Measurements from ENCODE around the gene TIPRL.
"Not testable (repeated sequence)": the region's sequence is repeated elsewhere in the genome, so short reads cannot be mapped to it uniquely, and the experiment has no call there.

TIPRL gene

GRCh38 chr1:168159979-168160378, 18.8 kb upstream of the TIPRL start:
- DNase-seq: no peak

DNA sequence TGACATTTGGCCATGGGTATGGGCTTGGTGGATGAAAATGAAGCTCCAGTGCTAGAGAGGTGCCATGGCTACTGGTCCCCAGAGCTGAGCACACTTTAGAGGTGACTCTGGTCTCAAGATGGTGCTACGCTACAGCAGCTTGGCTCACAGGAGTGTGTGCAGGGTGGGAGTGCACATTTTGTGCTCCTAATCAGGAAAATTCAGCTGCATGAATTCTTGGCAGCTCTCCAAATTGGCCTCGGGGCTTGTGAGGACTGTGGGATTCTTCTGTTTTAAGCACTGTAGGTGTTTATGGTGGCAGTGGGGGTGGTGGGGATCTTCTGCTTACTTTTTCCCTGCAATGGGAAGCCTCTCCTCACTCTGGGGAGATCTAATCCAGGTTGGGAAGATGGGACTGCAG, 17.3 kb upstream of the TIPRL start:
- DNase-seq: no peak

- DNase-seq: no peak
Measured at GRCh38 chr1:168163670-168164069, 15.1 kb upstream of the TIPRL start.

DNA sequence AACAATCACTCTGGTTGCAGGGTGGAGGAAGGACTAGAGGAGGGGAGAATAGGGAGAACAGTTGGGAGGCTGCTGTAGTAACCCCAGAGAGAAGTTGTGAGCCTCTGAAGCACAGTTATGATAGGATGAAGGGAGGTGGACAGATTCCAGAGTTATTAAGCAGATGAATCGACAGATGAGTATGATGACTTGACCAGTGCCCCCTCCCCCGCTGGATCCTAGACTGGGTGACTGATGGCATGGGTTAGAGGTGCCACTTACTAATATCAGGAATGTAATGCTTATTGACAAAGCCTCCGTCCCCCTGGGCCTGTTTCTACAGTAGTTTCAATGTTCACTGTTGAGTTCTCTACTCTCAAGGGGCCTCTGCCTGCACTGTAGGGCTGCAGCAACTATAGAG, 14.0 kb upstream of the TIPRL start:
- no peak for DNase-seq

DNA sequence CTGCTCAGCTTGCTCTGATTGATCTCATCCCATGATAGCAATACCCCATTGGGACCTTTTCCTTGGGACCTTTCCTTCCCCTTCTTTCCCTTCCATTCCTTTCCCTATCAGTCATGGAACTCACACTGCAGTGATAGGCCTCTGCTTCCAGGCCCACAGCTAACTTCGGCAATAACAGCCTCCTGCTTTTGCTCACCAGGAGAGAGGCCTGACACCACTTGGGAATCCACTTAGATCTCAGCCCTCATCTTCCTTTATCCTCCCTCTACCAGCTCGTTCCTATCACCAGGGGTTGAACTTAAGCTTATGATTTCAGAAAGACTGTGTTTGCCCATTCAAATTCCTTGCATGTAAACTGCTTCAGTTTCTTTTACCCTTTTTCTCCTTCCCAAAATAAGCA, 11.0 kb upstream of the TIPRL start:
- DNase-seq: no peak

GRCh38 chr1:168170564-168171508, 7.9 kb upstream of the TIPRL start:
- DNase-seq: no peak

- no peak for DNase-seq
Measured at GRCh38 chr1:168172250-168172915, 6.4 kb upstream of the TIPRL start.

DNA sequence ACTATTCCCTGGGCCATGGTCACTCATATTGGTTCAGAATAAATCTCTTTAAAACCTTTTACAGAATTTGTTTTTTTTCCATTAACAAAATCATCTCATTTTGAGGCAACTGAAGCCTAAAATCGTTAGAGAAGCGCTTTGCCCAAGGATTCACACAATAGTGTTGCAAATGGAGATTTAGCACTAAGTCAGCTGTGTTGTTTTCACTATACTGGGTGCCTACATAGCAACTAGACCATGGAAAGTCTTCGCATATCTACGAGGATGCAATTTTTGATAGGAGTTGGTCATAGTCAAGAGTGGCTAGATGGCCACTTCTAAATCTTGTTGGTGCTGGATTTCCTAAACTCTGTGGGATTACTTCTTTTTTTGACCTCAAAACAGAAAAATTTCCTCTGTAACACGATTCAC, 530 bp upstream of the TIPRL start:
- DNase-seq: no peak

GRCh38 chr1:168179438-168180147, 831 bp downstream of the TIPRL start:
- DNase-seq: peak in 1 of 2 experiments; percentile 50

- no peak for DNase-seq
Measured at GRCh38 chr1:168180148-168180524, 1.4 kb downstream of the TIPRL start.

DNA sequence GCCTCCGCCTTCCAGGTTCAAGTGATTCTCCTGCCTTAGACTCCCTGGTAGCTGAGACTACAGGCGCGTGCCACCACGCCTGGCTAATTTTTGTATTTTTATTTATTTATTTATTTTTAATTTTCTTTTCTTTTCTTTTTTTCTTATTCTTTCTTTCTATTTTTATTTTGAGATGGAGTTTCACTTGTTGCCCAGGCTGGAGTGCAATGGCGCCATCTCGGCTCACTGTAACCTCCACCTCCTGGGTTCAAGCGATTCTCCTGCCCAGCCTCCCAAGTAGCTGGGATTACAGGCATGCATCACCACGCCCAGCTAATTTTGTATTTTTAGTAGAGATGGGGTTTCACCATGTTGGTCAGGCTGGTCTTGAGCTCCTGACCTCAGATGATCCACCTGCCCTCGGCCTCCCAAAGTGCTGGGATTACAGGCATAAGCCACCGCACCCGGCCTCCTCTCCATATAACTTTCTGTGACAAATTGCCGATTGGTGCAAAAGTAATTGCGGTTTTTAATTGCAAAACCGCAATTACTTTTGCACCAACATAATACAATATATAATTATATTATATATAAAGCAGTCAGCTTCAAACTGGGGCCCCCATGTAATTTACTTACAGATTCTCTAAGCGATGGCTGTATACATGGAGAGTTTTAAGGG, 2.4 kb downstream of the TIPRL start:
- DNase-seq: not testable (repeated sequence)

DNA sequence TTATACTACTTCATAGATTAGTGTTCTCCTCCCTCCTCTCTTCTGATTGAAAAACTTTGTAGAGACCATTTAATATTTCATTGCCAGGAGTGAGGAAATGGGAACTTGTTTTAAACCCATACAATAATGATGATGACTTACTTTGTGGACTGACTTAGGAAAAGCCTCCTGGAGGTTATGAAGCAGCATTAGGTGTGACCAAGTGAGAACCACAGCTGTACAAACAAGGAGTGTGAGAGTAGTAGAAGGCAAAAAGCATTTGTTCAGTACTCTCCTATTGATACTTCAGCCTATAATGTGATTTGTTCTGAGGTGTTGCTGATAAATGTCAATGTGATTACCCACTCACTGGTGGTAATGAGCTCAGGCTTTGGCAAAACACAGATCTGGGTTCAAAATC, 8.4 kb downstream of the TIPRL start:
- no peak for DNase-seq

DNA sequence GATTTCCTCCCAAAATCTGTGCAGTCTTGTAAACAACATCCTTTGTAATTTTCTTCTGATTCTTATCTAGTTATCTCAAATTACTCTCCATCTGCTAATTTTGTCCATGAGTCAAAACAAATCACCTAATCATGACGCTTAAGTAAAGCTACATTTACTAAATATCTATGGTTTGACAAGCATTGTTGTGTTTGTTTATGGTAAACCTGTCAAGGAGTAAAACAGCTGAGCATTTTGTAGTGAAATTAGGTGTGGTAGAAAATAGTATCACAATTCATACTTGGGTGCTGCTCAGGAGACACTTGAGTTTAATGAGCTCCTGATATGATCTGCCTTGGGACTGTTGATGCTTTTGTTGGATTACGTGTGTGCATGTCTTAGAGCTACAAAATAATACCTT, 11.6 kb downstream of the TIPRL start:
- no peak for DNase-seq

DNA sequence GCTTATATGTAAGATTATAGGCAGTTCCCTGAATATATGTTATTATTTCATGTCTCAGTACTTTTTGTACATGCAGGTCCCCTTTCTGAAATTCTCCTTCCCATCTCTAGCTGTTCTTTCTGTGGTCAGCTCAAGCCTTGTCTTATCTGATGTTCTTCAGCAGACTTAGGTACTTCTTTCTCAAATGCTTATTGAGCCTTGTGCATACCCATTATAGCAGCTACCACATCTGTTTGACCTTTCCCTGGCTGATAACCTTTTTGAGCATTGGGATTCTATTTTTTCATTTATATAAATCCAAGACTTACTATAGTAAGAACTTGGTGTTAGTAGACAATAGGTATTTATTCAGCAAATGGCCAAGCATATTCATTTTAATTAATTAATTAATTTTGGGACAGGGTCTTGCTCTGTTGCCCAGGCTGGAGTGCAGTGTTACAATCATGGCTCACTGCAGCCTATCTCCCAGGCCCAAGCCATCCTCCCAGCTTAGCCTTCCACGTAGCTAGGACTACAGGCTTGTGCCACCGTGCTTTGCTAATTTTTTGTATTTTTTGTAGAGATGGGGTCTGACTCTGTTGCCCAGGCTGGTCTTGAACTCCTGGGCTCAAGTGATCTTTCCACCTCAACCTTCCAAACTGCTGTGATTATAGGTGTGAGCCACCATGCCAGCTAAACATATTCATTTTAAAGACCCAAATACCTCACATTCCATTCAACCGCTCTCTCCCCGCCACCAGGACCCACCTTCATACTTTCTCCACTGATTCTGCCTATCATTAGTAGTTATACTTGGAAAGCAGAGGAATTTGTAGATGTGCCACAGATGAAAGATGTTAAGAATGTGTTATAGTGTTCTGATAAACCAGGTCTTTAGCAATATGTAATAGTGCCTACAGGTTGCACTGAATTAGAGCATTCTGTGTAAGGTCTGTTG, 16.7 kb downstream of the TIPRL start:
- no peak for DNase-seq

DNA sequence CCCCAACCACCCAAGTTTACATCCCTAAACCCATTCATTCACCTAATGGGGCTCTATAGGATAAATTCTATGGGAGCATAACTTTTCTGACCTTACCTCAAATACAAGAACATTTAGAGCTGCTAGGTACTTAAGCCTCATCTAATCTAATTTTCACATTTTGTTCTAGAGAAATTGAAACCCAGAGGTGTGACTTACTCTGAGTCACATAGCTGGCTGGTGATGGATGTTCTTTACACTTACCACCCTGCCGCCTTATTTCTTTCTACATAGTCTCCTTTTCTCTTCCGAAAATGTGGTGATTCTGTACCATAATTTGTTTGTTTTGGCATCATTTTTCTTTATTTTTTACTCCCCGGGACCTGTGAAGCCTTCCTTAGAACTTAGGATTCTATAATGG, 20.3 kb downstream of the TIPRL start:
- DNase-seq: no peak

GRCh38 chr1:168202941-168203654, 24.3 kb downstream of the TIPRL start:
- DNase-seq: no peak

- no peak for DNase-seq
Measured at GRCh38 chr1:168206111-168206510, 27.3 kb downstream of the TIPRL start.

GRCh38 chr1:168207673-168208072, 28.9 kb downstream of the TIPRL start:
- DNase-seq: not testable (repeated sequence)

- no peak for DNase-seq
Measured at GRCh38 chr1:168210312-168210711, 31.6 kb downstream of the TIPRL start.

DNA sequence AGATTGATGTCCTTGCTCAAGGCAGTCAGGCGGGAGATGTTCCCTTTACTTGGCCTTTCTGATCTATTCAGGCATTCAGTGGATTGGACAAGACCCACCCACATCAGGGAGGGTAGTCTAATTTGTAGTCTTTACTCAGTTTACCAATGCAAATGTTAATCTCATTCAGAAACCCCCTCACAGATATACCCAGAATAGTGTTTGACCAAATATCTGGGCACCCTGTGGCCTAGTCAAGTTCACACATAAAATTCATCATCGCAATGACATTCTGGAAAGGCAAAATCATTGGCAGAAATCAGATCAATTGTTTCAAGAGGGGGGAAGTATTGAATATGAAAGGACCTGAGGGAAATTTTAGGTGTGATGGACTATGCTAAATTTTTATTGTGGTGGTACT, 34.6 kb downstream of the TIPRL start:
- DNase-seq: no peak

DNA sequence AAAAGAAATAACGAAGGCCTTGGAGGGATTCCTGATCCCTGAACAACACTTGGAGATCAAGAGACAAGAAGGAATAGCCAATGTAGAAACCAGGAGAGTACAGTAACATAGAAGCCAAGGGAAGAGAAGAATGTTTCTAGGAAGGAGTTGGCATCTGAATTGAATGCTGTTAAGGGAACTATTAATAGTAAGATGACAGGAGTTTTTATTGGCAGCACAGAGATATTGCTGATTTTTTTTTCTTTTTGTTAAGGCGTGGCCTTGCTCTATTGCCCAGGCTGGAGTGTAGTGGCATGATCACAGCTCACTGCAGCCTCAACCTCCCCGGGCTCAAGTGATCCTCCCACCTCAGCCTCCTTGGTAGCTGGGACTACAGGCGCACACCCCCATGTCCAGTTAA, 37.4 kb downstream of the TIPRL start:
- DNase-seq: no peak
